Mucosa of gallbladder (tissue), 1 donor: ENCODE data around the gene TEX22. TPM values are rescaled to one million over a fixed set of nuclear protein-coding genes. Genes with fewer than 3 reads are reported as not detected.
"Not testable (repeated sequence)": the region's sequence is repeated elsewhere in the genome, so short reads cannot be mapped to it uniquely, and the experiment has no call there.

Experiments
- DNase-seq: peaks from one replicate; pipeline ENCODE4 v3.0.0-alpha.2; 2020; ENCODE audit warnings: low spot score
- total RNA-seq: library from RNA; stranded (reverse); gene quantifications from one replicate; pipeline ENCODE4 v1.2.1, GENCODE V29; 2021
- donor health status: DM: no; HTN: no; CAD: no.

The TEX22 gene
- 2.6 TPM for total RNA-seq

GRCh38 chr14:105398044-105398725 lies at the start of gene TEX22:
Gene TEX22, plus strand, starts transcription at chr14:105398538. Its CDS starts 803 bp downstream, at chr14:105399341.
- peak; percentile 90 for DNase-seq

- DNase-seq = no peak
Measured at GRCh38 chr14:105348945-105349699, 49.2 kb upstream of the TEX22 start.

GRCh38 chr14:105349992-105350391 lies 48.3 kb upstream of the TEX22 start:
- no peak for DNase-seq

GRCh38 chr14:105350450-105351244 lies 47.7 kb upstream of the TEX22 start:
- no peak for DNase-seq

- no peak for DNase-seq
Measured at GRCh38 chr14:105351410-105351809, 46.9 kb upstream of the TEX22 start.

- DNase-seq = peak; percentile 89
Measured at GRCh38 chr14:105351920-105352851, 46.2 kb upstream of the TEX22 start.

GRCh38 chr14:105353136-105353535 lies 45.2 kb upstream of the TEX22 start:
- no peak for DNase-seq

GRCh38 chr14:105354541-105354940 lies 43.8 kb upstream of the TEX22 start:
- no peak for DNase-seq

GRCh38 chr14:105355049-105355575 lies 43.2 kb upstream of the TEX22 start:
- DNase-seq = no peak

GRCh38 chr14:105355850-105356604 lies 42.3 kb upstream of the TEX22 start:
- DNase-seq = no peak

GRCh38 chr14:105356927-105357326 lies 41.4 kb upstream of the TEX22 start:
- DNase-seq = no peak

- DNase-seq = no peak
Measured at GRCh38 chr14:105357626-105358025, 40.7 kb upstream of the TEX22 start.

GRCh38 chr14:105358140-105358846 lies 40.0 kb upstream of the TEX22 start:
- no peak for DNase-seq

- DNase-seq = no peak
Measured at GRCh38 chr14:105358943-105359342, 39.4 kb upstream of the TEX22 start.

GRCh38 chr14:105361412-105361811 lies 36.9 kb upstream of the TEX22 start:
- DNase-seq = not testable (repeated sequence)

GRCh38 chr14:105363847-105364708 lies 34.3 kb upstream of the TEX22 start:
- DNase-seq = no peak

- no peak for DNase-seq
Measured at GRCh38 chr14:105365101-105365500, 33.2 kb upstream of the TEX22 start.

GRCh38 chr14:105365681-105366080 lies 32.7 kb upstream of the TEX22 start:
- no peak for DNase-seq
